ENCODE data around the gene RASGEF1B.

Gene RASGEF1B

GRCh38 chr4:81392164-81392563 is 79.5 kb downstream of the RASGEF1B start:
- DNase-seq: no peak

GRCh38 chr4:81389720-81390119 is 82.0 kb downstream of the RASGEF1B start:
- no peak for DNase-seq

- no peak for DNase-seq
Observed at GRCh38 chr4:81380437-81380836, 91.3 kb downstream of the RASGEF1B start.

GRCh38 chr4:81378386-81378785 is 93.3 kb downstream of the RASGEF1B start:
- DNase-seq: no peak

- no peak for DNase-seq
Observed at GRCh38 chr4:81377191-81377590, 94.5 kb downstream of the RASGEF1B start.

GRCh38 chr4:81376720-81377119 is 95.0 kb downstream of the RASGEF1B start:
- no peak for DNase-seq
